COLO668 (cell line): ENCODE results near the gene LIMS4.
"Not testable (repeated sequence)": the region's sequence is repeated elsewhere in the genome, so short reads cannot be mapped to it uniquely, and the experiment has no call there.

Experiments used
- DNase-seq: peaks from one replicate; lab custom pipeline; 2025; ENCODE audit not compliant: unreplicated experiment; lab: John Stamatoyannopoulos, UW

The LIMS4 gene

DNA sequence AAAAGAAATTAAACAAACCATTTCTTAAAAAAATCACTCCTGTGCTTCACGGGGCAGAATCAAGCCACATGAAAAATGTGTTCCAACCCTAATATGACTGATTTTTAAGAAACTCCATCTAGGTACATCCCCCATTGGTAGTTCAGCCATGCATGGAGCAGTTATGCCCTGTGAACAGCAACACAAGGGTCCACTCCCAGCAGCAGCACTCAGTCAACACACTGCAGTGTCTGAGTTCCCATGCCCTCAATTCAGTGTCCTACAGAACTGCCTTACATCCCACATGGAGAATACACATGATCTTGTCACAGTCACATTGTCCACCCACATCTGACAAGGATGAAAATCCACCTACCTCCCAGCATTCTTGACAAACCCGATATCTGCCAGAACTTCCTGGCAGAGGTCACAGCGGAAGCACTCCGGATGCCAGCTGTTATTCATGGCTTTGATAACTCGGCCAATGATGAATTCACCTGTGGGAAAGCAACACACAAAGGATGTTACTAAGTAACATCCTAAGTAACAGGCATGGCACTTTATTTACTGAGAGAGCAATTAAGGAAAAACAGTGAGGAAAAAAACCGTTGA lies 17.4 kb downstream of the LIMS4 start:
- not testable (repeated sequence) for DNase-seq

DNA sequence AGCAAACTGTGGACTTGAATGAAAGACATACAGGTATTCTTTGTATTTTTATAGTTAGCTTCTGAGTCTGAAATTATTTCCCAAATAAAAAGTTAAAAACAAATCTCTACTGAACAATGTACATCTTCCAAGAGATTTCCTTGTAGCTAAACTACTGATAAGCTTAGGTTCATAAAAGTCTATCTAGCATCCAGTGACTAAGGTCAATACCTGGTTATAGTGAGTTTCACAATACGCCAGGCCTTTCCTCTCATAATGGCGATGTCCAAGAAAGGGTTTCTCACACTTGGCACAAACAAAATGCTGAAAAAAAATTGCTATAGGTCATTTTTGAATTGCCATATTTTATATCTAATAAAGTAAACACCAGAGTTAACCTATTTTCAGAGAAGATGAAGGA lies 21.7 kb downstream of the LIMS4 start:
- DNase-seq = not testable (repeated sequence)

DNA sequence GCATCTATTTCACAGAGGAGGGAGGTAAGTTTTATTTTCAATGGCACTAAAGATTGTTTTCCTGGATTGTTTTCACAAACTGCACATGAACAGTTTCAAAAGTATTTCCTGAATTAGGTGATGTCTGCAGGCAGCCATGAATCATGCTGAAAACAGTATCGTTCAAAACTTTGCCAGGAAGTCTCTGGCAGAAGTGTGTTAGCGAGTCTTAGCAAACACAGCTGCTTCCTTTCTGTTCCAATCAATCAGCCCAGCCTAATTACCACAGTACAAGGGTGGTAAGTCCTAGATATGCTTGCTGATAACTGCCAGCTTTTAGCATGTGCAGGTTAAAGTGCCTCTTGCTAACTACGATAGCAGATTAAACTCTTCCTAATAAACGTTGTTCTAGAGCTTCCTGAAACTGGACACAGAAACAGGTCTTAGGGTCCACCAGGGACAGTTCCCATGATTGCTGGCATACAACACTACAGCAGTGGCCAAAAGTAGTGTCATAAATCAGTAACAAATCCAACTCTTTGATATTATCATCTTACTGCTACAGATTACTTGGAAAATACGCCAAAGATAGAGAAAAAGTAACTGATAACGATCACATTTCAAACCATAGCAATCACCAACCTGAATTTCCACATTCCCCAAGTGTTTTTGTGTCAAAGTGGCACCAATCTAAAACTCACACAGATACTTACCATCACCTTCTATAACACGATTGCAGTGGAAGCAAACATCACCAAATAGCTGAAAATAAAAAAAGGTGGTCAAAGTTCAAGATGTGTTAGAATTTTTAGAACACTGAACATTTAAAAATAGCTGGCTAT lies 23.3 kb downstream of the LIMS4 start:
- DNase-seq = not testable (repeated sequence)

DNA sequence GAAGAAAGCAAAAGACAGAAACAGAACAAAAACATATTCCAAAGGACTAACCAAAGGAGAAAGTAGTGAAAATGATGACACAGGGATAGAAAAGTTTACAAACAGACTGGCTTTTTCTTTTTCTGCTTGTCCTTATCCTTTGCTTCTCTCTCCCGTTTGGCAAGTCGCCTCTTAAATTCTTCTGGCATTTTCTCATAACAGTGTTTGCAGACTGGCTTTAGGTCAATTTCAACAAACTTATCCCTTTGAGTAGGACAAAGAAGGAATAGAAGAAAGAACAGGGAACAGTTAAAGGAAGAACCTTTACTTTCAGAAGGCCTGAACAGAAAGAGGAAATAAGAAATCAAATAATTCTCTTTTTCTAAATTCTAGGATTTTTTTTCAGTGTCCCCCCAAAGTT lies 26.0 kb downstream of the LIMS4 start:
- DNase-seq = not testable (repeated sequence)

DNA sequence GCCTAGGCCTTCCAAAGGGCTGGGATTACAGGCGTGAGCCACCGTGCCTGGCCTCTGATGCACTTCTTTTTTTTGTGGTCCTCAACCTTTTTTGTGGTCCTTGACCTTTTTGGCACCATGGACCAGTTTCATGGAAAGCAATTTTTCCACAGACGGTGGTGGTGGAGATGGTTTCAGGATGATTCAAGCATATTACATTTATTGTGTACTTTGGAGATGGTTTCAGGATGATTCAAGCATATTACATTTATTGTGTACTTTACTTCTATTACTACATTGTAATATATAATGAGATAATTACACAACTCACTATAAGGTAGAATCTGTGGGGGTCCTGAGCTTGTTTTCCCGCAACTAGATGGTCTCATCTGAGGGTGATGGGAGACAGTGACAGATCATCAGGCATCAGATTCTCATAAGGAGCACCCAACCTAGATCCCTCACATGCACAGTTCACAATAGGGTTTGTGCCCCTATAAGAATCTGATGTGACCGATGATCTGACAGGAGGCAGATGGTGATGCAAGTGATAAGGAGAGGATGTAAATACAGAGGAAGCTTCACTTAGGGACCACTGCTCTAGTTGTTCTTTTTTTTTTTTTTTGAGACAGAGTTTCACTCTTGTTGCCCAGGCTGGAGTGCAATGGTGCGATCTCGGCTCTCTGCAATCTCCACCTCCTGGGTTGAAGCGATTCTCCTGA lies 29.2 kb downstream of the LIMS4 start:
- DNase-seq = not testable (repeated sequence)

DNA sequence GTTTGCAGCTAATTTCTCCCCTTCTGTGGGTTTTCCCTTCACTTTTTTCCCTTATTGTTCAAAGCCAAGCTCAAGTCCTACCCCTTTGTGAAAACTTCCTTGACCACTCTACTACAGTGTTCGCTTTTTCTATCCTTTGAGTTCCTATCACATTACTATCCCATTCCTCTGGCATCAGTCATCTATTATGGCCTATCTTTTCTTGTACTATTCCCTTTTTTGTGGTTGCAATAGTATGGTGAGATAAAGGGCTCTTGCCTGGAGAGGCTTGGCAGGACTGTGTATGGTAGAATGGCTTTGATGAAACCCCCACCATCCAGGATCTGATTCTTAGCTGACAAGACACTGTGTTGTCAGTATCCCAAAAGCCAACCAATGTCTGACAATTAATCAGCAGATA lies 30.7 kb downstream of the LIMS4 start:
- not testable (repeated sequence) for DNase-seq

DNA sequence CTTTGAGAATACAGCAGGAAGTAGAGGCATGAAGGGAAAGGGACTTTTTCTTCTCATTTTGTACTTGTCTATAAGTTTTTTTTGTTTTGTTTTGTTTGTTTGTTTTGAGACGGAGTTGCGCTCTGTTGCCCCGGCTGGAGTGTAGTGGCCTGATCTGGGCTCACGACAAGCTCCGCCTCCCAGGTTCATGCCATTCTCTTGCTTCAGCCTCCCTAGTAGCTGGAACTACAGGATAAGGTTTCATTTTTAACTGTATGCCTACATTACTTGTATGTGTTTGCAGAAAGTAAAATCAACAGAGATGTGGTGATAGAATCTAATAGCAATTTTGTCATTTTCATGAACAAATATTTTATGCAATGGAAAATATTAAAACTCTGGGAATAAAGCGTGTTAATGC lies 38.1 kb downstream of the LIMS4 start:
- DNase-seq = not testable (repeated sequence)

DNA sequence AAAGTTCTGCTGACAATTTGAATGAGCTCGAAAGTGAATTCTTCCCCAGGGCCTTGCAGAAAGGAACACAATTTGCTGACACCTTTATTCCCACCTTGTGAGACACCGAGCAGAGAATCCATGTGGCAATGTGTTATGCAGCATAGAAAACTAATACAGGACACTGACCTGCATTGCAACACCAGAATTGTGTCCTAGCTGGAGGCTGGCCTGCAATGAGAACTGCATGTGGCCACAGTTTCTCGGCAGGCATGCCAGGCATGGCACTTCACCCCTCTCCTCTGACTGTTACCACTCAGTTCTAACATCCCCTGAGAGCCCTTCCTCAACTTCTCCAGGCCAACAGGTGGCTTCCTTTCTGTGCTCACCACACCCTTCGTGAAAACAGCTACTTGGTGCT lies 46.9 kb downstream of the LIMS4 start:
- not testable (repeated sequence) for DNase-seq

DNA sequence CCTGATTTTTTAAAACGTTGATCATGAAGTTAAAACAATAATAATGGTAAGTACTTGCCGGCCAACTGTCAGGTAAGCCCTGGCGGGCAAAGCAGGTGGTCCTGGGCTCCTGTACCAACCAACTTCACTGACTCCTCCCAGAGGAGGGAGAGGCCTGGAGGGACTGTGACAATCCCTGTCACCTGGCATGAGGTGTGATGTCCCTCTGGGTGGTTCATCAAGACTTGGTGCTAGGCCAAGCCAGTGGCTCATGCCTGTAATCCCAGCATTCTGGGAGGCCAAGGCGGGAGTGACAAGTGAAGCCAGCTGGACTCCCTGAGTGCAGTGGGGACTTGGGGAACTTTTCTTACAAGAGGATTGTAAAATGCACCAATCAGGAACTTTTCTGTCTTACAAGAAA lies 48.2 kb downstream of the LIMS4 start:
- not testable (repeated sequence) for DNase-seq

DNA sequence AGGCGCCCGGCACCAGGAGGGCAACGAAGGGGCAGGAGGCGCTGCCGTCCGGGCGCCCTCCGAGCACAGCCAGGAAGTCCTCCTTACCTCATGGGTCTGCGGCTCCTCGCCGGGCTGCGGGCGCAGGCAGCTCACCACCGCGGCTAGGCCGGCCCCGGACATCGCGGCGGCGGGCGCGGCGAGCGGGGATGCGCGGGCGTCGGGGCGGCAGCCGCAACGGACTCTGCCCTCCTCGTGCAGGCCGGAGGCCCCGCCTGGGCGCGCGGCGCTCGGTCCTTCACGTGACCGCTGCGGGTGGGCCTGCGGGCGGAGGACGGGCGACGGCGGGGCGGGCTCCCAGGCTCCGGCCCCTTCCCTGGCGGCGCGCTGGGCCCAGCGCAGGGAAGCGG lies 49.0 kb downstream of the LIMS4 start:
- not testable (repeated sequence) for DNase-seq

DNA sequence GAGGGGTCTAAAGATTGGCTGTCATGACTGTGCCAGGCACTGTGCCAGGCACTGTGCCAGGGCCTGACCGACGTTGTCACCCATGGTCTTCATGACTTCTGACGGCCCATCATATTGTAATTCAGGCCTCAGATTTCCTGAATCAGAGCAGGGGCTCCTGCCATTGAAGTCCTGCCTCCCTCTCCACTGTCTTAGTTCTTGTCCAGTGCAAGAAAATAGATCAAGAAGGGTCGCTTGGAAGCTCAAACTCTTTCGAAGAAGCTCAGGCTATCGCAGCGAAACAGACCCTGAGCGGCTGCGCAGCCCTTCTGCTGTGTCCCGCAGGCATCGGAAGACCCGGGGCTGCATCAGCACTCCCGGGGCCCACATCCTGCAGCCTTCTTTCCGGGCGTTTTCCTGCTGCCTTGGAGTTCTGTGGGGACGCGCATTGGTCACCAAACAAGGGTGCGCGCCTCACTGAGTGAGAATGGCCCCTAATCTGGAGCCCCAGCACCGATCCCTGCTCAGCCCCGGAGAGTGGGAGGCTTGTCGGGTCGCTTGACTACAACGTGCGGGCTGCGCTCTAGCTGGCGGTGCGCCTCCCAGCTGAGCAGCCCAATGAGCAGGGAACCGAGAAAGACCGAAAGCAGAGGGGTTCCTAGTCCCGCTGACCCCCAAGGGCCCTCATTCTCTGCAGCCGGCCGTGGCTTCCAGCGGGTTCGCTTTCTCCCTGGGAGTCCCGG lies 49.6 kb downstream of the LIMS4 start:
- DNase-seq = not testable (repeated sequence)

DNA sequence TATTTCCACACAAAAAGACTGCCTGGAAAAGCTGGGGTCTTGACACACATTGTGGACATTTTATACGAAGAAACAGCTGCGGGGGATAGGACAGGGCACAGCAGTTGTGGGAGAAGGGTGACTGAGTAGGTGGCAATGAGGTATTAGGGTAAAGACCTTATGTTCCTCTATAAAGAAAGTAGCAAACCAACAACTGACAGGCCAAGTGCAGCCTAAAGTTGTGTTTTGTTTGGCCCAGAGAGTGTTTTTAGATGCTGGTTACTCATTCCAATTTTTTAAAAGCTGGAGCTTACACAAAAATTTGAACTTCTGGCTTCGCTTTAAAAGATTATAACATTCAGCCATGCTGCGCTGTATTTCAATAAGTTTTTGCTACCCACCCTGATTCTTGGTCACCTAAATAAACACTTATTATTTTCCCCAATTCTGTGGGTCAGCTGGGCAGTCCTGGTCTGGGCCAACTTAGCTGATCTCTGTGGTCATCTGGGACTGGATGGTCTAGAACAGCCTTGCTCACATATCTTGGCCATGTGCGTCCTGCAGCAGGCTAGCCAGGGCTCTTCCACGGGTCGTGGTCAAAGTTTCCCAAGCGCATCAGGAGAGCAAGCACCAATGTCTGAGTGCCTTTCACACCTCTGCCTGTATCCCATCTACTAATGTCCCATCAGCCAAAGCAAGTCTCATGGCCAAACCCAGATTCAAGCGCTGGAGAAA lies 51.8 kb downstream of the LIMS4 start:
- DNase-seq = not testable (repeated sequence)

DNA sequence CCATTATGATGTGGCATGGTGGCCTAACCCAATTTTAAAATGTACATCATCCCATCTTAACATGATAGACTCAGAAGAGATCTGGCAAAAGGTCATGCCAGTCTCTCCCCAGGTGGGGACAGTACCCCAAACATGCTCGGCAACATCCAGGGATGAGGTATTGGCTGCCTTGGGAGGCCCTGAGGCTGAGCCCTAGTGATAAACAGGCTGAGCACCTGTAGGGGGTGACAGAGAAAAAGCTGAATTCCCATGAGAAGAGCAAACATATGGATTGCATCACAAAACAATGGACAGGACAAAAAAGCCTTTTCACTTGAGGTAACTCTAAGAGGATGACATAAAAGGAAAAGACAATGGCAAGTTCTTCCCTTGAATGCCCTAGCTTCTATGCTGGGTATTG lies 65.5 kb downstream of the LIMS4 start:
- DNase-seq = not testable (repeated sequence)

DNA sequence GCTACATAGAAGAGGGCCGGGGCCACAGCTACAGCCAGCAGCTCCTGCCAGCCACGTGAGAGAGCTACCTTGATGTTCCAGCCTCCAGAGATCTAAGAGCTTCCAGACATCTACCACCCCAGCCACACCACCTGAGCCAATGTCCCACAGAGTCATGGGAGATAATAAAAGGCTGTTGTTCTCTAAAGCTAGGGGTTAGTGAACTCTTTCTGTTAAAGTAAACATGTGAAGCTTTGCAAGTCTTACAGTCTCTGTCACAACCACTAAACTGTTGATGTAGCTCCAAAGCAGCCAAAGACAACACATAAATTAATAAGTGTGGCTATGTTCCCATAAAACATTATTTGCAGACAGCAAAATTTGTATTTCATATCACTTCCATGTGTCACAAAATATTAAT lies 67.6 kb downstream of the LIMS4 start:
- DNase-seq = not testable (repeated sequence)

DNA sequence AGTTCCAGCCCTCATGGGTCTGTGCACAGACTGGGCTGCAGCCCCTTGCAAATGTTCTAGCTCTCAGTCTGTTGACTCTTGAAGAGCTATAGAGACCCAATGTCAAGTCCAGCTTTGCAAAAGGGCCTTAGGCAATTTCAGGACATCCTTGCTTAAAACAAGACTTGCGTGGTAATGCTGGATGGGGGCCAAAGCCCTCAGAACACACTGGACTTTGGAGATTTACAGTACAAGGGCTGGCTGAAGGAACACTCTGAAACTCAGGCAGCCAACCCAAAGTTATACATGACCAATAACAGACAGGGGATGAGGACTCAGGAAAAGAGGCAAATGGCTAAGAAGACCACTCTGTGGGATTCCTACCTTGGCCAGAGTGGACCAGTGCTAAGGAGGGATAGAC lies 68.4 kb downstream of the LIMS4 start:
- not testable (repeated sequence) for DNase-seq

DNA sequence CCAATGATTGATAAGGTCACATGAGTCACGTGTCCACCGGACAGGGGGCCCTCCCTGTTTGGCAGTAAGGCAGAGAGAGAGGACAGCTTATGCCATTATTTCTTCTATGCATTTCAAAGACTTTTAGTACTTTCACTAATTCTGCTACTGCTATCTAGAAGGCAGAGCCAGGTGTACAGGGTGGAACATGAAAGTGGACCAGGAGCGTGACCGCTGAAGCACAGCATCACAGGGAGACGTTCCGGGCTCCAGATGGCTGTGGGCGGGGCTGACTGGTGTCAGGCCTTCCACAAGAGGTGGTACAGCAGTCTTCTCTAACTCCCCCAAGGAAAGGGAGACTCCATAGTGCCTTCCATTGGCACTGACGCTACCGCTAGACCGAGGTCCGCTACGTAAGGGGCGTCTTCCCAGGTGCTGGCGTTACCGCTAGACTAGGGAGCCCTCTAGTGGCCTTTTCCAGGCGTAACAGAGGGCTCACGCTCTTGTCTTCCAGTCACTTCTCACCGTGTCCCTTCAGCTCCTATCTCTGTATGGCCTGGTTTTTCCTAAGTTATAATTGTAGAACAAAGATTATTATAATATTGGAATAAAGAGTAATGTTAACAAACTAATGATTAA lies 71.5 kb downstream of the LIMS4 start:
- DNase-seq = not testable (repeated sequence)

DNA sequence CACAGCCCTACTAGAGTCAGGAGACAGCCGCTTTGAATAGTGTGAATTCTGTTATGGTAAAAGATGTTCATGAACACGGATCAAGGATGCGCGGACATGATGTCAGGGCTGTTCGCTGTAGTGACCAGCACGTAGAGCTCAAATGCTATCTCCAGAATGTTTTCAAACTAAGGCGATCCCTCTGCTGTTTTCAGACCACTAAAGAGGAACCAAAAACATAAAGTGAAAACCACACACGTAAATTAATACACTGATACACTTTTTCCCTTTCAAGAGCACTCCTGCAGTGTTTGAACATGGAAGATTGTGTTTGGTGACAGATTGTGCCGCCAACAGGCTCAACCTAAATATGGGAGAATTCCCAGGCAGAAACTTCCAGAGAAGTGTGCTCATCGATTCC lies 73.2 kb downstream of the LIMS4 start:
- not testable (repeated sequence) for DNase-seq

DNA sequence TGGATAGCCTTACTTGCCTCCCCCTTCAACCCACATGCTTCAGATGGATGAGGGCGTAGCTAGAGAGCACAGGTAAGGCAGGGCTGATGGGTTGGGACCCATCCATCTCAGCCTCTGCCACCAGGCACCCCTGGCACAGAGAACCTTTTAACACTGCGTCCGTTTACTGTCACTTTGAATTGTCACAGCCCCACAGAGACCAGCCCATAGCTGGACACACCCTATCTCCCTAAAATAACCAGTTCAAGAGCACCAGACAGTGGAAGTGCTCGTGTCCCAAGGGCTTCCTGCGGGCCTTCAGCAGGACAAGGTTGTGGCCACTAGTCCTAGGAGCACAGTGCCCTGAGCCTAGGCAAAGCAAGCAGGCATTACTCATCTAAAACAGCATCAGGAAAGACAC lies 76.6 kb downstream of the LIMS4 start:
- not testable (repeated sequence) for DNase-seq
